Progenitor cell of endocrine pancreas (in vitro differentiated cells): ENCODE measurements around the gene UGT1A4. TPM values are rescaled to one million over a fixed set of nuclear protein-coding genes. Genes with fewer than 3 reads are reported as not detected.

Experiments
- DNase-seq: peaks from one replicate; pipeline ENCODE4 v3.0.0; 2021; ENCODE audit warnings: low spot score; ENCODE audit not compliant: unreplicated experiment
- H3K27ac Mint-ChIP-seq: 2 replicates; pipeline ENCODE4 v1.8.0; 2021; ENCODE audit warnings: mild to moderate bottlenecking, moderate library complexity, mixed read lengths
- H3K27me3 Mint-ChIP-seq: 2 replicates; pipeline ENCODE4 v1.8.0; 2021; ENCODE audit warnings: mixed read lengths
- H3K36me3 Mint-ChIP-seq: 2 replicates; pipeline ENCODE4 v1.8.0; 2022; ENCODE audit warnings: mixed read lengths; ENCODE audit not compliant: insufficient read depth
- H3K4me1 Mint-ChIP-seq: 2 replicates; pipeline ENCODE4 v1.8.0; 2021; ENCODE audit warnings: low read depth, mixed read lengths
- H3K4me3 Mint-ChIP-seq: 2 replicates; pipeline ENCODE4 v1.8.0; 2021; ENCODE audit warnings: low read depth, mild to moderate bottlenecking, moderate library complexity, mixed read lengths
- H3K9me3 Mint-ChIP-seq: 2 replicates; pipeline ENCODE4 v1.8.0; 2021; ENCODE audit warnings: low read depth, mixed read lengths
- CTCF ChIP-seq: fragments of 200-600 bp; sonication (generic); IDR thresholded peaks from one replicate; pipeline ENCODE4 v1.5.0; 2021; ENCODE audit warnings: antibody characterized with exemption, mild to moderate bottlenecking; ENCODE audit not compliant: unreplicated experiment
- total RNA-seq: library from RNA; stranded (reverse); gene quantifications from 2 replicates; pipeline ENCODE4 v1.2.1, GENCODE V29; 2021

Gene UGT1A4
- total RNA-seq, 1 donor from 2014 or later, result not detected

- Mint-ChIP-seq H3K9me3 (peaks cover 7% of the 10 kb centered on the region), H3K36me3 (no peaks in the 10 kb centered on the region), H3K4me3 (no peak overlapping the region), H3K27me3 (no peaks in the 10 kb centered on the region), H3K27ac (no peak overlapping the region), H3K4me1 (peaks cover 9% of the 10 kb centered on the region)
- no peak for DNase-seq
- no peak for TF ChIP-seq CTCF
Observed at GRCh38 chr2:233706720-233707119, 11.8 kb upstream of the UGT1A4 start.

GRCh38 chr2:233707940-233708644 lies 10.4 kb upstream of the UGT1A4 start:
- H3K36me3 Mint-ChIP-seq, result no peaks in the 10 kb centered on the region
- no peak for DNase-seq
- H3K9me3 Mint-ChIP-seq, result peaks cover 3% of the 10 kb centered on the region
- H3K27ac Mint-ChIP-seq, result no peak overlapping the region
- H3K4me1 Mint-ChIP-seq, result peaks cover 9% of the 10 kb centered on the region
- no peak for TF ChIP-seq CTCF
- H3K4me3 Mint-ChIP-seq, result no peak overlapping the region
- H3K27me3 Mint-ChIP-seq, result no peaks in the 10 kb centered on the region

GRCh38 chr2:233708942-233709341 lies 9.6 kb upstream of the UGT1A4 start:
- H3K27ac Mint-ChIP-seq, result no peak overlapping the region
- peaks cover 2% of the 10 kb centered on the region for H3K27me3 Mint-ChIP-seq
- no peak for DNase-seq
- H3K4me1 Mint-ChIP-seq, result peaks cover 9% of the 10 kb centered on the region
- no peak overlapping the region for H3K4me3 Mint-ChIP-seq
- no peak for TF ChIP-seq CTCF
- H3K9me3 Mint-ChIP-seq, result no peaks in the 10 kb centered on the region
- H3K36me3 Mint-ChIP-seq, result no peaks in the 10 kb centered on the region

GRCh38 chr2:233711312-233712008 lies 7.1 kb upstream of the UGT1A4 start:
- peak; percentile 94 for TF ChIP-seq CTCF
- Mint-ChIP-seq H3K27ac (no peak overlapping the region), H3K36me3 (no peaks in the 10 kb centered on the region), H3K9me3 (no peaks in the 10 kb centered on the region), H3K4me1 (peaks cover 9% of the 10 kb centered on the region), H3K27me3 (peaks cover 5% of the 10 kb centered on the region), H3K4me3 (no peak overlapping the region)
- DNase-seq, result peak; percentile 71

GRCh38 chr2:233712611-233713261 lies 5.8 kb upstream of the UGT1A4 start, which contains the start of gene UGT1A5:
Gene UGT1A5 (plus strand): TSS chr2:233712907. CDS start chr2:233712992, 85 bp downstream.
- peaks cover 9% of the 10 kb centered on the region for H3K4me1 Mint-ChIP-seq
- no peak within 1 kb of the TSS for H3K4me3 Mint-ChIP-seq
- H3K27me3 Mint-ChIP-seq, result peaks cover 5% of the 10 kb centered on the region
- H3K9me3 Mint-ChIP-seq, result no peaks in the 10 kb centered on the region
- no peak within 1 kb of the TSS for H3K27ac Mint-ChIP-seq
- H3K36me3 Mint-ChIP-seq, result no peaks in the 10 kb centered on the region
- no peak for DNase-seq
- TF ChIP-seq CTCF, result no peak
